WI38 (cell line): ENCODE data around the gene BSPRY.
A peak's percentile ranks its signal among the peaks of the same experiment; 100 is the strongest.

Source experiments
- H3K4me3 ChIP-seq: 2 replicates; pipeline ENCODE4 v1.5.1; 2011; ENCODE audit warnings: low read depth, mild to moderate bottlenecking, control low read depth, low read length
- CTCF ChIP-seq: IDR thresholded peaks from 2 replicates; pipeline ENCODE4 v1.5.1; 2012; ENCODE audit warnings: low read depth, mild to moderate bottlenecking, control low read depth, low read length

BSPRY gene

GRCh38 chr9:113310538-113310937, 38.8 kb upstream of the BSPRY start:
- no peak for TF ChIP-seq CTCF
- no peak overlapping the region for H3K4me3 ChIP-seq

GRCh38 chr9:113311961-113312360, 37.4 kb upstream of the BSPRY start:
- H3K4me3 ChIP-seq = no peak overlapping the region
- TF ChIP-seq CTCF = no peak

- TF ChIP-seq CTCF = no peak
- H3K4me3 ChIP-seq = no peak overlapping the region
Measured at GRCh38 chr9:113313261-113313660, 36.1 kb upstream of the BSPRY start.

- TF ChIP-seq CTCF = no peak
- H3K4me3 ChIP-seq = no peak overlapping the region
Measured at GRCh38 chr9:113315231-113315630, 34.1 kb upstream of the BSPRY start.

GRCh38 chr9:113316030-113316429, 33.3 kb upstream of the BSPRY start:
- H3K4me3 ChIP-seq = no peak overlapping the region
- TF ChIP-seq CTCF = no peak

- TF ChIP-seq CTCF = peak; percentile 12; the same call in 1 of the 2 replicates
- no peak overlapping the region for H3K4me3 ChIP-seq
Measured at GRCh38 chr9:113317777-113318176, 31.6 kb upstream of the BSPRY start.

GRCh38 chr9:113319054-113319453, 30.3 kb upstream of the BSPRY start:
- TF ChIP-seq CTCF = no peak

More at GRCh38 chr9:113319054-113319453, 30.3 kb upstream of the BSPRY start:
- no peak overlapping the region for H3K4me3 ChIP-seq
